Measurements from ENCODE around the gene FOXD3.

- TF ChIP-seq, protein P1, sequence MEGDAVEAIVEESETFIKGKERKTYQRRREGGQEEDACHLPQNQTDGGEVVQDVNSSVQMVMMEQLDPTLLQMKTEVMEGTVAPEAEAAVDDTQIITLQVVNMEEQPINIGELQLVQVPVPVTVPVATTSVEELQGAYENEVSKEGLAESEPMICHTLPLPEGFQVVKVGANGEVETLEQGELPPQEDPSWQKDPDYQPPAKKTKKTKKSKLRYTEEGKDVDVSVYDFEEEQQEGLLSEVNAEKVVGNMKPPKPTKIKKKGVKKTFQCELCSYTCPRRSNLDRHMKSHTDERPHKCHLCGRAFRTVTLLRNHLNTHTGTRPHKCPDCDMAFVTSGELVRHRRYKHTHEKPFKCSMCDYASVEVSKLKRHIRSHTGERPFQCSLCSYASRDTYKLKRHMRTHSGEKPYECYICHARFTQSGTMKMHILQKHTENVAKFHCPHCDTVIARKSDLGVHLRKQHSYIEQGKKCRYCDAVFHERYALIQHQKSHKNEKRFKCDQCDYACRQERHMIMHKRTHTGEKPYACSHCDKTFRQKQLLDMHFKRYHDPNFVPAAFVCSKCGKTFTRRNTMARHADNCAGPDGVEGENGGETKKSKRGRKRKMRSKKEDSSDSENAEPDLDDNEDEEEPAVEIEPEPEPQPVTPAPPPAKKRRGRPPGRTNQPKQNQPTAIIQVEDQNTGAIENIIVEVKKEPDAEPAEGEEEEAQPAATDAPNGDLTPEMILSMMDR (conservative IDR thresholded peaks at IDR 0.05; ENCODE audit: low read depth in 2 of 2): no peak
- TF ChIP-seq POLR2AphosphoS5 (IDR thresholded peaks at IDR 0.05; ENCODE audit: low read depth) (no peak), REST (IDR thresholded peaks at IDR 0.05; ENCODE audit: unreplicated experiment) (no peak), EZH2 (IDR thresholded peaks at IDR 0.05; ENCODE audit: low read depth, unreplicated experiment) (no peak), EZH2phosphoT487 (IDR thresholded peaks at IDR 0.05; ENCODE audit: unreplicated experiment) (no peak), ZNF331 (CRISPR knock-in tag; IDR thresholded peaks at IDR 0.05; ENCODE audit: low read depth) (no peak), JUNB (IDR thresholded peaks at IDR 0.05; ENCODE audit: unreplicated experiment) (no peak)
Measured at GRCh38 chr1:63304410-63304809, 18.0 kb upstream of the FOXD3 start.
